GM23338 (cell line): Measurements from ENCODE around the gene ARPC5. TPM values are rescaled to one million over a fixed set of nuclear protein-coding genes. Genes with fewer than 3 reads are reported as not detected.
"Not testable (repeated sequence)": the region's sequence is repeated elsewhere in the genome, so short reads cannot be mapped to it uniquely, and the experiment has no call there.

Experiments
- ATAC-seq: fragments of 200-7000 bp; cut with Tn5 transposase; 3 replicates; pipeline ENCODE4 v1.9.1; 2020
- DNase-seq: peaks from one replicate; pipeline ENCODE4 v3.0.0-alpha.2; 2015; ENCODE audit warnings: low spot score
- H2AFZ ChIP-seq: fragments of 200-600 bp; sonication (generic); 2 replicates; pipeline ENCODE4 v1.8.0; 2016; ENCODE audit warnings: antibody characterized with exemption, mild to moderate bottlenecking, moderate library complexity
- H3F3A ChIP-seq: fragments of 200-600 bp; sonication (generic); replicated peaks from 2 replicates; pipeline ENCODE4 v1.8.0; 2017; ENCODE audit warnings: antibody characterized with exemption, mixed run types, low read depth
- H3K27ac ChIP-seq: fragments of 200-600 bp; sonication (generic); 2 replicates; pipeline ENCODE4 v1.6.1; 2016; ENCODE audit warnings: low read depth
- H3K27me3 ChIP-seq: fragments of 200-600 bp; sonication (generic); 2 replicates; pipeline ENCODE4 v1.8.0; 2016; ENCODE audit warnings: mild to moderate bottlenecking, mixed run types, moderate library complexity; ENCODE audit not compliant: insufficient read depth
- H3K36me3 ChIP-seq: fragments of 200-600 bp; sonication (generic); 2 replicates; pipeline ENCODE4 v1.8.0; 2016; ENCODE audit warnings: mild to moderate bottlenecking; ENCODE audit not compliant: insufficient read depth
- H3K4me1 ChIP-seq: fragments of 200-600 bp; sonication (generic); 2 replicates; pipeline ENCODE4 v1.8.0; 2016; ENCODE audit warnings: mild to moderate bottlenecking, moderate library complexity; ENCODE audit not compliant: insufficient read depth
- H3K4me2 ChIP-seq: fragments of 200-600 bp; sonication (generic); 2 replicates; pipeline ENCODE4 v1.7.1; 2017; ENCODE audit warnings: mixed run types
- H3K4me3 ChIP-seq: fragments of 200-600 bp; sonication (generic); 2 replicates; pipeline ENCODE4 v1.6.1; 2016; ENCODE audit warnings: mixed run types
- H3K79me2 ChIP-seq: fragments of 200-600 bp; sonication (generic); replicated peaks from 2 replicates; pipeline ENCODE4 v1.8.0; 2017; ENCODE audit warnings: mild to moderate bottlenecking; ENCODE audit not compliant: insufficient read depth
- H3K9me2 ChIP-seq: fragments of 200-600 bp; sonication (generic); 2 replicates; pipeline ENCODE4 v1.8.0; 2017; ENCODE audit not compliant: insufficient read depth
- H4K20me1 ChIP-seq: fragments of 200-600 bp; sonication (generic); replicated peaks from 2 replicates; pipeline ENCODE4 v1.8.0; 2017; ENCODE audit warnings: mild to moderate bottlenecking; ENCODE audit not compliant: insufficient read depth
- H3K27ac Mint-ChIP-seq: 2 replicates; pipeline ENCODE4 v1.8.0; 2020; ENCODE audit warnings: inconsistent platforms, mild to moderate bottlenecking, moderate library complexity, mixed read lengths
- H3K27me3 Mint-ChIP-seq: 3 replicates; pipeline ENCODE4 v1.8.0; 2022; ENCODE audit warnings: low read depth, mild to moderate bottlenecking, moderate library complexity, mixed read lengths, inconsistent platforms; ENCODE audit not compliant: insufficient read depth, poor library complexity
- H3K36me3 Mint-ChIP-seq: 3 replicates; pipeline ENCODE4 v1.8.0; 2021; ENCODE audit warnings: low read depth, mild to moderate bottlenecking, inconsistent platforms, moderate library complexity, mixed read lengths
- H3K4me1 Mint-ChIP-seq: 3 replicates; pipeline ENCODE4 v1.8.0; 2020; ENCODE audit warnings: mild to moderate bottlenecking, inconsistent platforms, mixed read lengths
- H3K4me3 Mint-ChIP-seq: 3 replicates; pipeline ENCODE4 v1.8.0; 2021; ENCODE audit warnings: moderate library complexity, mild to moderate bottlenecking, inconsistent platforms, mixed read lengths
- H3K9me3 Mint-ChIP-seq: 3 replicates; pipeline ENCODE4 v1.8.0; 2020; ENCODE audit warnings: moderate library complexity, mild to moderate bottlenecking, inconsistent platforms, mixed read lengths
- POLR2AphosphoS5 ChIP-seq: IDR thresholded peaks from 2 replicates; pipeline ENCODE4 v1.6.1; 2016; ENCODE audit warnings: antibody characterized with exemption, low read depth
- long read RNA-seq: library from polyadenylated mRNA; unstranded; transcript quantifications from one replicate; pipeline ENCODE4 v2.0.0, GENCODE V29; 2020; ENCODE audit not compliant: unreplicated experiment
- polyA plus RNA-seq: library from polyadenylated mRNA; unstranded; fragments of >200 nt; fragmentation: Nextera tagmentation; extraction: Ambion mirVana; gene quantifications from 2 replicates; pipeline ENCODE4 v1.2.1, GENCODE V29; 2016
- total RNA-seq: library from RNA; depleted of rRNA; stranded (reverse); fragments of >200 nt; shearing (Covaris generic); gene quantifications from 2 replicates; pipeline ENCODE4 v1.2.3, GENCODE V29; 2014; rRNA removed
- TF ChIP-seq, protein P1 (sequence below): IDR thresholded peaks from 2 replicates; pipeline ENCODE4 v1.6.1; 2016; ENCODE audit warnings: antibody characterized with exemption
- TF ChIP-seq, protein P2 (sequence below): IDR thresholded peaks from one replicate; pipeline ENCODE4 v1.6.1; 2018; ENCODE audit warnings: antibody characterized with exemption; ENCODE audit not compliant: unreplicated experiment
- TF ChIP-seq, protein P3 (sequence below), 2 experiments: fragments of 200-600 bp in 1 of 2; sonication (generic) in 1 of 2; conservative IDR thresholded peaks; 2 replicates each; pipeline versions ENCODE4 v1.5.1 to v1.6.1; 2016 to 2017; ENCODE audit warnings: antibody characterized with exemption in 2 of 2, low read depth in 2 of 2, mild to moderate bottlenecking in 2 of 2, moderate library complexity in 1 of 2

ARPC5 gene
- total RNA-seq (75.4 and 90.8 TPM in 2 replicates), polyA plus RNA-seq (95.9 and 98.9 TPM in 2 replicates)
- long read RNA-seq, full-length matches to known transcripts: 69 of 73 reads
- long read RNA-seq, partial matches to known transcripts: 0 of 73 reads
- long read RNA-seq, other reads (novel, unspliced or antisense): 4 of 73 reads

DNA sequence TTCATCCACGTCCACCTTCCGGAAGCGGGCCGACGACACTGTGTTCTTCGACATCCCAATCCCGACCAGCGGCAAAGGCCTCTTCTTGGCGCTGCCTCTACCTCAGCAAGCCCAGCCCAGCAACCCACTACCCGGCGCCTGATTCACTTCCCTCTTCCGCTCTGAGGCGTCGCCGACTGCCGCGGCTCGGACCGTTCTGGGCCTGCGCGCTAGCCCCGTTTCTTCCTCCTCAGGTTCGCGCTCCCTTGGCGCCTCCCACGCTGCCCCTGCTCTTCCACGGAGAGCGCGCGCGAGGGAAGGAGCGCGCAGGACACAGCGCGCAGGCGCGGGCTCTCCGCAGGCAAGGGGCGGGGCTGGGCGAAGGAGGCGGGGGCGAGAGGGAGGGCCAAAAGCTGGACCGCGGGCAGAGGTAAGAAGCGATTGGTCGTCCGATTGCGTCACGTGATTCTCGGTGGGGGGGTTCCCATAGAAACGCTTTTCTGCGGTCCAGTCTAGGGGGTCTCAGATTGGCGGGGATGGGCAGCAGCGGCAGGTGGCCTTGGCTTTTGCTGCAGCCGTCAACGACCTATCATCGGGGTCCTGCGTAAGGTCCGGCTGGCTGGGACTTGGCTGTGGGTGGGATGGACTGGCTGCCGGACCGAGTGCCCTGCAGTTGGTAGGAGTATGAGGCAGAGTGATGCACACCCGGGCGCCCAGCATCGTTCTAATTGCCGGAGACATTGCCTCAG is at the start of gene ARPC5:
Gene ARPC5, minus strand, starts transcription at position 178 of the 728 bp plus-strand sequence. Its CDS starts 124 bp downstream, at position 54.
- TF ChIP-seq POLR2AphosphoS5: peak; percentile 89
- TF ChIP-seq, protein P1, sequence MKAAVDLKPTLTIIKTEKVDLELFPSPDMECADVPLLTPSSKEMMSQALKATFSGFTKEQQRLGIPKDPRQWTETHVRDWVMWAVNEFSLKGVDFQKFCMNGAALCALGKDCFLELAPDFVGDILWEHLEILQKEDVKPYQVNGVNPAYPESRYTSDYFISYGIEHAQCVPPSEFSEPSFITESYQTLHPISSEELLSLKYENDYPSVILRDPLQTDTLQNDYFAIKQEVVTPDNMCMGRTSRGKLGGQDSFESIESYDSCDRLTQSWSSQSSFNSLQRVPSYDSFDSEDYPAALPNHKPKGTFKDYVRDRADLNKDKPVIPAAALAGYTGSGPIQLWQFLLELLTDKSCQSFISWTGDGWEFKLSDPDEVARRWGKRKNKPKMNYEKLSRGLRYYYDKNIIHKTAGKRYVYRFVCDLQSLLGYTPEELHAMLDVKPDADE: no peak
- TF ChIP-seq, protein P2, sequence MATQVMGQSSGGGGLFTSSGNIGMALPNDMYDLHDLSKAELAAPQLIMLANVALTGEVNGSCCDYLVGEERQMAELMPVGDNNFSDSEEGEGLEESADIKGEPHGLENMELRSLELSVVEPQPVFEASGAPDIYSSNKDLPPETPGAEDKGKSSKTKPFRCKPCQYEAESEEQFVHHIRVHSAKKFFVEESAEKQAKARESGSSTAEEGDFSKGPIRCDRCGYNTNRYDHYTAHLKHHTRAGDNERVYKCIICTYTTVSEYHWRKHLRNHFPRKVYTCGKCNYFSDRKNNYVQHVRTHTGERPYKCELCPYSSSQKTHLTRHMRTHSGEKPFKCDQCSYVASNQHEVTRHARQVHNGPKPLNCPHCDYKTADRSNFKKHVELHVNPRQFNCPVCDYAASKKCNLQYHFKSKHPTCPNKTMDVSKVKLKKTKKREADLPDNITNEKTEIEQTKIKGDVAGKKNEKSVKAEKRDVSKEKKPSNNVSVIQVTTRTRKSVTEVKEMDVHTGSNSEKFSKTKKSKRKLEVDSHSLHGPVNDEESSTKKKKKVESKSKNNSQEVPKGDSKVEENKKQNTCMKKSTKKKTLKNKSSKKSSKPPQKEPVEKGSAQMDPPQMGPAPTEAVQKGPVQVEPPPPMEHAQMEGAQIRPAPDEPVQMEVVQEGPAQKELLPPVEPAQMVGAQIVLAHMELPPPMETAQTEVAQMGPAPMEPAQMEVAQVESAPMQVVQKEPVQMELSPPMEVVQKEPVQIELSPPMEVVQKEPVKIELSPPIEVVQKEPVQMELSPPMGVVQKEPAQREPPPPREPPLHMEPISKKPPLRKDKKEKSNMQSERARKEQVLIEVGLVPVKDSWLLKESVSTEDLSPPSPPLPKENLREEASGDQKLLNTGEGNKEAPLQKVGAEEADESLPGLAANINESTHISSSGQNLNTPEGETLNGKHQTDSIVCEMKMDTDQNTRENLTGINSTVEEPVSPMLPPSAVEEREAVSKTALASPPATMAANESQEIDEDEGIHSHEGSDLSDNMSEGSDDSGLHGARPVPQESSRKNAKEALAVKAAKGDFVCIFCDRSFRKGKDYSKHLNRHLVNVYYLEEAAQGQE: peak; percentile 5
- Histone ChIP-seq H3K9me2 (no peaks in the 10 kb centered on the region), H3F3A (no peaks in the 10 kb centered on the region), H2AFZ (peak within 1 kb of the TSS; percentile 50), H4K20me1 (no peaks in the 10 kb centered on the region), H3K36me3 (no peaks in the 10 kb centered on the region), H3K4me1 (peaks cover 18% of the 10 kb centered on the region), H3K27me3 (peaks cover 9% of the 10 kb centered on the region; the same call in 1 of the 2 replicates), H3K79me2 (peaks cover 26% of the 10 kb centered on the region), H3K4me2 (peak within 1 kb of the TSS; percentile 83), H3K27ac (no peak within 1 kb of the TSS), H3K4me3 (peak within 1 kb of the TSS; percentile 71)
- DNase-seq (peak; percentile 98), ATAC-seq (peak; percentile 85)
- H3K9me3 Mint-ChIP-seq: no peaks in the 10 kb centered on the region
- H3K27me3 Mint-ChIP-seq: peaks cover 9% of the 10 kb centered on the region
- peak within 1 kb of the TSS; percentile 92 for H3K27ac Mint-ChIP-seq
- H3K4me1 Mint-ChIP-seq: peaks cover 32% of the 10 kb centered on the region
- H3K36me3 Mint-ChIP-seq: peaks cover 2% of the 10 kb centered on the region; the same call in 2 of the 3 replicates
- H3K4me3 Mint-ChIP-seq: peak within 1 kb of the TSS; percentile 98

DNA sequence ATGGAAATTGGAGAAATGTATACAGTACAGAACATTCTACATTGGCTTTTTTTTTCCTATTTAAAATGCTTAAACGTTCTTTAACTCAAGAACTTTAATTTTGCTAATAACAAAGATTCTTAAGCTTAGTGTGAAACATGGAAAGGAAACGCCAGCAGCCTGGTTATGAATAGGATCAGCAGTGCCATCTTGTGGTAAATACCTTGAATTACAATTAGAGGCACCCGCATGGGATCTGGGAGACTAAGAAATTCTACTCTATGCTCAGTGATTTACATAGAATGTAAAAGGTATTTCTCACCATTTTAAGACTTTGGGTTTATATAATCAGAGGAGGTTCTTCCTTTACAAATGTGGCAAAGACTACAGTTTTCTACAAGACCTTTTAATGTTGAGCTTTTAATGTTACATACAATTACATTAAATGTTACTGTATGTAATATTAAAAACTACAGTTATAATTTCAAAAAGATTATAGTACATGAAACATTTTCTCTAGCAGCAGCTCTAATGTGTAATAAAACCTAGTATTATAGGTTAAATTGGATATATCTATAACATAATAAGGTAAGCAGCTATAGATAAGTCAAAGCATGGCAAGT is 49.6 kb upstream of the ARPC5 start:
- no peaks in the 10 kb centered on the region for H3K9me2 ChIP-seq
- H4K20me1 ChIP-seq: no peaks in the 10 kb centered on the region
- no peak overlapping the region for H3K27ac ChIP-seq
- Mint-ChIP-seq H3K36me3 (no peaks in the 10 kb centered on the region), H3K4me3 (no peak overlapping the region), H3K27me3 (no peaks in the 10 kb centered on the region), H3K9me3 (no peaks in the 10 kb centered on the region), H3K27ac (no peak overlapping the region), H3K4me1 (no peaks in the 10 kb centered on the region; the same call in 1 of the 3 replicates)
- no peaks in the 10 kb centered on the region for H3F3A ChIP-seq
- no peaks in the 10 kb centered on the region for H3K79me2 ChIP-seq
- no peaks in the 10 kb centered on the region for H3K4me1 ChIP-seq
- H2AFZ ChIP-seq: no peak overlapping the region
- TF ChIP-seq, protein P3, sequence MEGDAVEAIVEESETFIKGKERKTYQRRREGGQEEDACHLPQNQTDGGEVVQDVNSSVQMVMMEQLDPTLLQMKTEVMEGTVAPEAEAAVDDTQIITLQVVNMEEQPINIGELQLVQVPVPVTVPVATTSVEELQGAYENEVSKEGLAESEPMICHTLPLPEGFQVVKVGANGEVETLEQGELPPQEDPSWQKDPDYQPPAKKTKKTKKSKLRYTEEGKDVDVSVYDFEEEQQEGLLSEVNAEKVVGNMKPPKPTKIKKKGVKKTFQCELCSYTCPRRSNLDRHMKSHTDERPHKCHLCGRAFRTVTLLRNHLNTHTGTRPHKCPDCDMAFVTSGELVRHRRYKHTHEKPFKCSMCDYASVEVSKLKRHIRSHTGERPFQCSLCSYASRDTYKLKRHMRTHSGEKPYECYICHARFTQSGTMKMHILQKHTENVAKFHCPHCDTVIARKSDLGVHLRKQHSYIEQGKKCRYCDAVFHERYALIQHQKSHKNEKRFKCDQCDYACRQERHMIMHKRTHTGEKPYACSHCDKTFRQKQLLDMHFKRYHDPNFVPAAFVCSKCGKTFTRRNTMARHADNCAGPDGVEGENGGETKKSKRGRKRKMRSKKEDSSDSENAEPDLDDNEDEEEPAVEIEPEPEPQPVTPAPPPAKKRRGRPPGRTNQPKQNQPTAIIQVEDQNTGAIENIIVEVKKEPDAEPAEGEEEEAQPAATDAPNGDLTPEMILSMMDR (conservative IDR thresholded peaks at IDR 0.05; ENCODE audit: low read depth in 2 of 2): peak; percentile 78 to 85
- TF ChIP-seq, protein P2: no peak
- ATAC-seq: peak; percentile 74
- H3K4me3 ChIP-seq: no peak overlapping the region
- no peak overlapping the region for H3K4me2 ChIP-seq
- no peaks in the 10 kb centered on the region for H3K36me3 ChIP-seq
- peak; percentile 87 for DNase-seq
- no peaks in the 10 kb centered on the region for H3K27me3 ChIP-seq

DNA sequence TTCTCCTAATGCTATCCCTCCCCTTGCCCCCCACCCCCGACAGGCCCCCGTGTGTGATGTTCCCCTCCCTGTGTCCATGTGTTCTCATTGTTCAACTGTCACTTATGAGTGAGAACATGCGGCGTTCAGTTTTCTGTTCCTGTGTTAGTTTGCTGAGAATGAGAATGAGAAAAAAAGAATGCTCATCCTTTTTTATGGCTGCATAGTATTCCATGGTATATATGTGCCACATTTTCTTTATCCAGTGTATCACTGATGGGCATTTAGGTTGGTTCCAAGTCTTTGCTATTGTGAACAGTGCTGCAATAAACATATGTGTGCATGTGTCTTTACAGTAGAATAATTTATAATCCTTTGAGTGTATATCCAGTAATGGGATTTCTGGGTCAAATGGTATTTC is 43.8 kb upstream of the ARPC5 start:
- not testable (repeated sequence) for H2AFZ ChIP-seq, H3K36me3 Mint-ChIP-seq, H3K79me2 ChIP-seq, H3K9me2 ChIP-seq, H3K27ac Mint-ChIP-seq, H4K20me1 ChIP-seq, H3K27ac ChIP-seq, H3F3A ChIP-seq, H3K27me3 ChIP-seq, H3K27me3 Mint-ChIP-seq, H3K4me3 Mint-ChIP-seq, H3K4me1 Mint-ChIP-seq, DNase-seq, H3K4me2 ChIP-seq, H3K9me3 Mint-ChIP-seq, H3K36me3 ChIP-seq, H3K4me1 ChIP-seq, H3K4me3 ChIP-seq, ATAC-seq
